Esophagus muscularis mucosa (tissue), 4 donors: ENCODE results near the gene AGFG1. TPM values are rescaled to one million over a fixed set of nuclear protein-coding genes. Genes with fewer than 3 reads are reported as not detected.

Experiments
- DNase-seq: peaks from one replicate; pipeline ENCODE4 v3.0.0-alpha.2; 2017; ENCODE audit errors: extremely low spot score
- H3K27ac ChIP-seq, 4 donors: fragments of 200-600 bp; sonication (generic); replicated peaks in 1 of 4; 1 replicate in 3 of 4; 2 replicates in 1 of 4; pipeline ENCODE4 v1.5.1; 2016 to 2019; ENCODE audit warnings: mild to moderate bottlenecking in 1 of 4
- H3K27me3 ChIP-seq, 4 donors: fragments of 200-600 bp; sonication (generic); one replicate each; pipeline versions ENCODE4 v1.5.1 to v1.6.0; 2016 to 2019
- H3K36me3 ChIP-seq, 4 donors: fragments of 200-600 bp; sonication (generic); one replicate each; pipeline ENCODE4 v1.5.1; 2016 to 2019
- H3K4me1 ChIP-seq, 4 donors: fragments of 200-600 bp; sonication (generic); one replicate each; pipeline ENCODE4 v1.5.1; 2016 to 2019
- H3K4me3 ChIP-seq, 4 donors: fragments of 200-600 bp; sonication (generic); 1 replicate in 2 of 4; 2 replicates in 2 of 4; pipeline ENCODE4 v1.5.1; 2016 to 2019; ENCODE audit warnings: mild to moderate bottlenecking in 4 of 4, moderate library complexity in 1 of 4
- H3K9me3 ChIP-seq, 4 donors: fragments of 200-600 bp; sonication (generic); 1 replicate in 3 of 4; 2 replicates in 1 of 4; pipeline ENCODE4 v1.5.1; 2016 to 2019
- EP300 ChIP-seq: sonication (generic); formaldehyde crosslinking; IDR thresholded peaks from one replicate; pipeline ENCODE4 v1.6.1; 2017; ENCODE audit warnings: antibody characterized with exemption
- POLR2A ChIP-seq: fragments of 450-650 bp; IDR thresholded peaks from one replicate; pipeline ENCODE4 v1.6.1; 2017; ENCODE audit warnings: antibody characterized with exemption, moderate library complexity, mild to moderate bottlenecking, low read depth
- POLR2AphosphoS5 ChIP-seq, 2 donors: sonication (generic); formaldehyde crosslinking; IDR thresholded peaks; one replicate each; pipeline ENCODE4 v1.6.1; 2017; ENCODE audit warnings: antibody characterized with exemption in 2 of 2
- WGBS: methylation state at CpG from one replicate; pipeline ENCODE4 v1.1.5; 2018; 5-methylcytosine and 5-hydroxymethylcytosine counted together
- intact Hi-C: fragments of 100-400 bp; cut with DNase I; formaldehyde crosslinking; loops from one replicate; pipeline ENCODE4 v1.15.1; 2023
- total RNA-seq, 4 donors: library from RNA; depleted of rRNA; stranded (reverse); fragments of >200 nt; gene quantifications; one replicate each; pipeline versions ENCODE4 v1.1.0 to v1.2.1, GENCODE V29; 2016
- TF ChIP-seq, protein P1 (sequence below), 3 experiments: fragments of 200-600 bp in 2 of 3; fragments of 450-650 bp in 1 of 3; sonication (generic) in 2 of 3; IDR thresholded peaks; one replicate each; pipeline ENCODE4 v1.5.1; 2017 to 2019; ENCODE audit warnings: antibody characterized with exemption in 3 of 3, mild to moderate bottlenecking in 2 of 3, moderate library complexity in 1 of 3

AGFG1 gene, protein sequence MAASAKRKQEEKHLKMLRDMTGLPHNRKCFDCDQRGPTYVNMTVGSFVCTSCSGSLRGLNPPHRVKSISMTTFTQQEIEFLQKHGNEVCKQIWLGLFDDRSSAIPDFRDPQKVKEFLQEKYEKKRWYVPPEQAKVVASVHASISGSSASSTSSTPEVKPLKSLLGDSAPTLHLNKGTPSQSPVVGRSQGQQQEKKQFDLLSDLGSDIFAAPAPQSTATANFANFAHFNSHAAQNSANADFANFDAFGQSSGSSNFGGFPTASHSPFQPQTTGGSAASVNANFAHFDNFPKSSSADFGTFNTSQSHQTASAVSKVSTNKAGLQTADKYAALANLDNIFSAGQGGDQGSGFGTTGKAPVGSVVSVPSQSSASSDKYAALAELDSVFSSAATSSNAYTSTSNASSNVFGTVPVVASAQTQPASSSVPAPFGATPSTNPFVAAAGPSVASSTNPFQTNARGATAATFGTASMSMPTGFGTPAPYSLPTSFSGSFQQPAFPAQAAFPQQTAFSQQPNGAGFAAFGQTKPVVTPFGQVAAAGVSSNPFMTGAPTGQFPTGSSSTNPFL
- total RNA-seq: 10 to 100 TPM; 27.4 to 73.4 (median 52.7) TPM

DNA sequence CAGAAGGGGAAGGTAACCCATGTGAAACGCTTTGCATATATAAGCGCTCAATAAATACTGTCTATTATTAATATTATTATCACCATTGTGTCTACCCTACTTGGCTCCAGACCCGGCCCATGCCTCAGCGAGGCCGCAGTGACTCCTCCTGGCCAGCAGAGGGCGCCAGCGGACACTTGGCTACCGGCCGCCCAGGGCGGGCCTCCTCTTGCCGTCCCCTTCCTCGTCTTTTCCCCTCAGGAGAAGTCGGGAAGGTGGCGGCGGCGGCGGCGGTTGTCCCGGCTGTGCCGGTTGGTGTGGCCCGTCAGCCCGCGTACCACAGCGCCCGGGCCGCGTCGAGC is at the start of gene AGFG1:
TSS of gene AGFG1 (plus strand) at position 233 of the 341 bp plus-strand sequence. CDS start 266 bp downstream, outside the sequence.
- Histone ChIP-seq H3K9me3 (no peaks in the 10 kb centered on the region), H3K27me3 (no peaks in the 10 kb centered on the region), H3K4me3 (peak within 1 kb of the TSS; percentile 97 to 99 (median 98)), H3K27ac (peak within 1 kb of the TSS; percentile 92 to 94 (median 94)), H3K36me3 (no peaks in the 10 kb centered on the region), H3K4me1 (peaks cover 11 to 40% (median 37%) of the 10 kb centered on the region in 4 donors)
- intact Hi-C loops: loop anchor here (5.0 kb wide), 2 partner anchors 65 to 295 kb away; no protein-coding TSS in a partner anchor
- DNase-seq: peak; percentile 93
- TF ChIP-seq POLR2AphosphoS5 (IDR thresholded peaks at IDR 0.05) (peak; percentile 79 to 82), POLR2A (peak; percentile 22), EP300 (no peak)
- TF ChIP-seq, protein P1, sequence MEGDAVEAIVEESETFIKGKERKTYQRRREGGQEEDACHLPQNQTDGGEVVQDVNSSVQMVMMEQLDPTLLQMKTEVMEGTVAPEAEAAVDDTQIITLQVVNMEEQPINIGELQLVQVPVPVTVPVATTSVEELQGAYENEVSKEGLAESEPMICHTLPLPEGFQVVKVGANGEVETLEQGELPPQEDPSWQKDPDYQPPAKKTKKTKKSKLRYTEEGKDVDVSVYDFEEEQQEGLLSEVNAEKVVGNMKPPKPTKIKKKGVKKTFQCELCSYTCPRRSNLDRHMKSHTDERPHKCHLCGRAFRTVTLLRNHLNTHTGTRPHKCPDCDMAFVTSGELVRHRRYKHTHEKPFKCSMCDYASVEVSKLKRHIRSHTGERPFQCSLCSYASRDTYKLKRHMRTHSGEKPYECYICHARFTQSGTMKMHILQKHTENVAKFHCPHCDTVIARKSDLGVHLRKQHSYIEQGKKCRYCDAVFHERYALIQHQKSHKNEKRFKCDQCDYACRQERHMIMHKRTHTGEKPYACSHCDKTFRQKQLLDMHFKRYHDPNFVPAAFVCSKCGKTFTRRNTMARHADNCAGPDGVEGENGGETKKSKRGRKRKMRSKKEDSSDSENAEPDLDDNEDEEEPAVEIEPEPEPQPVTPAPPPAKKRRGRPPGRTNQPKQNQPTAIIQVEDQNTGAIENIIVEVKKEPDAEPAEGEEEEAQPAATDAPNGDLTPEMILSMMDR (IDR thresholded peaks at IDR 0.05): peak; percentile 97 to 100 (median 98)
- WGBS: 2% methylated on average over 9 of the region's 28 CpGs

DNA sequence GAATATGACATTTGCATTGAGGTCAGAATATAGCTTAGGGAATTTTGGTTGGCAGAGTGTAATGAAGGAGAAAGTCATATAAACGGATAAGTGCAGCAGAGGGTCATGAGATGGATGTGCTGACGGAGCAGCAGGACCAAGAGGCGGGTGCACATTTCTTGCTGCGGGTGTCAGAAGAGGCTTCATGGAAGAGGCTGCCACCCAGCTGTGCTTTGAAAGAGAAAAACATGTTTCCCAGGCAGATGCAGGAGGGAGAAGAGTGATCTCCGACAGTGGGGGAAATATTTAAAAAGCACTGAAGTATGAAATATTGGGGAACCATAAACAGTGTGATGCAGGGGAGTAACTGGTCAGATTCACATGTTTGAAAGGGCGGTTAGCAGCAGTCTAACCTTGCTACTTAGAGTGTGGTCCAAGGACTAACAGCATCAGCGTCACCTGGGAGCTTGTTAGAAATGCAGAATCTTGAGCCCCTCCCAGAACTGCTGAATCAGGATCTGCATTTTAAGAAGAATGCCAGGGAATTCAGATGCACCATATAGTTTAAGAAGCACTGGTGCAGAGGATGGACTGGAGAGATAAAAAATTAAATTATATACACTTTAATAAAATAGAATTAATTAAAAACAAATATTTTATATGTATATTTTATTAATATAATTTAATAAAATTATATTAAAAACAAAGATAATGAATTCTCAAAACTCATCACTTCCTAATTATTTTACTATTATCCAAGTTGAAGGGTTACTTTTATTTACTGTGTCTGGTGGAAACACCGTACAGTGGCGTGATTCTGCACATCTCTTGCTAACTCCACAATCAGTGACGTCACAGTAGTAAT is 48.1 kb upstream of the AGFG1 start:
- Histone ChIP-seq H3K4me1 (no peaks in the 10 kb centered on the region), H3K36me3 (no peaks in the 10 kb centered on the region), H3K27me3 (no peaks in the 10 kb centered on the region), H3K9me3 (no peaks in the 10 kb centered on the region), H3K4me3 (no peak overlapping the region), H3K27ac (no peak overlapping the region)
- no peak for DNase-seq
- 59% methylated on average over 10 of the region's 10 CpGs for WGBS
- no peak for TF ChIP-seq EP300
- TF ChIP-seq POLR2AphosphoS5 (IDR thresholded peaks at IDR 0.05): no peak
- TF ChIP-seq, protein P1 (IDR thresholded peaks at IDR 0.05): no peak
- no peak for TF ChIP-seq POLR2A
- intact Hi-C loops: no loop called here

DNA sequence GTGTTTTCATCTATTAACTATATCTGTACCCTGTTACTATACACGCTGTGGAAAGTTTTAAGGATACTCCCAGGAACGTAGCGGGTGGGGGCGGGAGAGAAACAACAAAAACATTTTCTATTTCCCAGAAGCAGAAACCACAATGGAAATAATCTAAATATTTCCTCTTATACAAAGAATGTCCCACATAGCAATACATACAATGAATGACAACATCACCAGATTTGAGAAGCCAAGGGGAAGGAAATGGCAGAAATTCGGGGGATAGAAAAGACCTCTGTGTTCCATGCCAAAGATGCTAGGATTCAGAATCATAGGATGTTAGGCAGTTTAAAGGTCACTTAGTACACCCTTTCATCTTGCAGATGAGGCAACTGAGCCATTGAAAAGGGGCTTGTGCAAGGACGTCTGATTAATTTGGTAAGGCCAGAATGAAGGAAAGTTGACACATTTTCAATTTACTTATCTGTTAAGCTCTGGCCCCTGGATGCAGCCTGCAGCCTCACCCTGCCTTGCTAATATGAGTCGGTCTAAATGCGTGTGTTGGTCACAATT is 43.1 kb upstream of the AGFG1 start:
- intact Hi-C loops: no loop called here
- no peak overlapping the region for H3K27ac ChIP-seq
- TF ChIP-seq POLR2A (no peak), POLR2AphosphoS5 (IDR thresholded peaks at IDR 0.05) (no peak)
- no peaks in the 10 kb centered on the region for H3K36me3 ChIP-seq
- peak; percentile 78 for DNase-seq
- no peaks in the 10 kb centered on the region for H3K27me3 ChIP-seq
- no peak overlapping the region for H3K4me3 ChIP-seq
- peaks cover 0 to 17% (median 13%) of the 10 kb centered on the region in 4 donors for H3K9me3 ChIP-seq
- WGBS: 79% methylated on average over 8 of the region's 8 CpGs
- no peaks in the 10 kb centered on the region for H3K4me1 ChIP-seq

DNA sequence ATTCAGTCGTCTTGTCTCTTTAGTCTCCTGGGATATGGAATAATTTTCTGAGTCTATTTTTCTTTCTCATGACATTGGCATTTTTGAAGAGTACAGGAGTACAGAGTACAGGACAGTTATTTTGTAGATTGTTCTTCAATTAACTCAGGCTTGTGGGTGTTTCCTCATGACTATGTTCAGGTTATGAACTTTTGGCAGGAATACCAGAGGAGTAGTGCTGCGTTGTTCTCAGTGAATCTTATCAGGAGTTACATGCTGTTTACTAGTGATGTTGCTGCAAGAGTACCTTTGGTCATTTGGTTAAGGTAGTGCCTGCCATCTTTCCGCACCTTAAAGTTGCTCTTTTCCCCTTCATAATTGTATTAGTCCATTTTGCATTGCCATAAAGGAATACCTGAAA is 41.3 kb upstream of the AGFG1 start:
- no peak for DNase-seq
- Histone ChIP-seq H3K27ac (no peak overlapping the region), H3K9me3 (peaks cover 0 to 17% (median 13%) of the 10 kb centered on the region in 4 donors), H3K27me3 (no peaks in the 10 kb centered on the region), H3K36me3 (no peaks in the 10 kb centered on the region), H3K4me3 (no peak overlapping the region), H3K4me1 (no peaks in the 10 kb centered on the region)
- 86% methylated on average over 3 of the region's 3 CpGs for WGBS
- TF ChIP-seq POLR2AphosphoS5 (IDR thresholded peaks at IDR 0.05) (no peak), EP300 (no peak), POLR2A (no peak)
- TF ChIP-seq, protein P1 (IDR thresholded peaks at IDR 0.05): no peak
- intact Hi-C loops: no loop called here
